GM11168 (cell line): ENCODE data around the gene NSD1.
"Not testable (repeated sequence)": the region's sequence is repeated elsewhere in the genome, so short reads cannot be mapped to it uniquely, and the experiment has no call there.

Experiments used
- in situ Hi-C: fragments of 300-500 bp; cut with MboI; formaldehyde crosslinking; loops from one replicate; pipeline ENCODE4 v1.12.0; 2022; ENCODE audit warnings: low sequenced_read_pairs; ENCODE audit not compliant: unreplicated experiment

Gene NSD1

DNA sequence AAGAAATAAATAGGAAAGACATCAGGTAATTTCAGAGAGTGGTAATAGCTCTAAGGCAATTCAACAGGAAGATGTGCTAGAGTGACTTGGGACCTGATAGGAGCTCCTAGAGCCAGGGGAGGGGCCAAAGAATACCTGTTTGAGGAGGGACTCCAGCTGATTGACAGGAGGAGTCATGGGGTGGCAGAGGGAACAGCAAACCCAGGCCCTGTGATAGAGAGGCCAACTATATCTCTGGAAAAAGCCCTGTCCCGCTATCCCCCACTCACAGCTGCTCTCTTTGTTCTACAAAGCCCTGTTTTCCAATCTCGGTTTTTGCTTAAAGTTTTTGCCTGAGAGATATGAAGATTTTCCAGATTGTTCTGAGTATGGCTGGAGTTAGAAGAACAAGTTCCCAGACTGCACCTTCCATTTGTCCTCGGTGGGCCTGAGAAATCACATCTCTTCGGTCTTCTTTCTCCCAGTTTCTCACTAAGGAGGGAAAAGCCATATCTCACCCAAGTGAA, 9.0 kb upstream of the NSD1 start:
- in situ Hi-C loops: no loop called here

DNA sequence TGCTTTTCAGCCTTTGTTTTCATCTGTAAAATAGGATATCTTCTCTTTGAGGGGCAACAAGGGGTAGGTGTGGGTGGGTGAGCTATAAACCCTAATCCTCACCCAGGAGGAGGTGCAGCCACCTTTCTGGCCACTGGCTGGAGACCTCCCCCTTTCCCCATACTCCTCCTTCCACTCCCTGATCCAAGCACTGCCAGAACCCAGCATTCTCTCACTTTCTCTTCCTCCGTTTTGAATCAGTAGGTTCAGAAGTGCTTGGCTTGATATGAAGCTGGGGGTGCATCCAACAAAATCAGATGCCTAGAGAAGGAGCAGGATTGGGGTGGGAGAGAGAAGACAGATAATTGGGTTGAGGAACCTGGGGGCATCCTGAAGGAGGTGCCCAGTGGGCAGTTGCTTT, 6.8 kb upstream of the NSD1 start:
- in situ Hi-C loops: no loop called here

DNA sequence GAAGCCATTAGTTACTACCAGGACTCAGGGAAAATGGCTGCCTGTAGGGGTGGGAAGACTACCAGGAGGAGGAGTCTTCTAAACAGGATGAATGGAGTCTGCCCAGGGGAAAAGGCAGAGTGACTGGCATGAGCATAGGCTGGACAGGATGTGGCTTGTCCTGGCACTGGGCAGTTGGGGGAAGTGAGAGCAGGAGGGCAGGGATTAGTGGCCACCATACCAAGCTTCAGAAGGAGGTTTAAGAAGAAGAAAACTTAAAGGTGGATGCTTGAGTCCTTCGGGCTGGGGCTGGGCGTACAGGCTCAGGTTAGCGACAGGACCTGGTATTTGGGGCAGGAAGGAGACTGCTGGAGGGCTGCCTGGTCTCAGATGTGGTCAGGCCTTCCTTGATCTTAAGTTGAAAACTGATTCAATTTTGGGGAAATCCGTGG, 5.0 kb upstream of the NSD1 start:
- in situ Hi-C loops: no loop called here

DNA sequence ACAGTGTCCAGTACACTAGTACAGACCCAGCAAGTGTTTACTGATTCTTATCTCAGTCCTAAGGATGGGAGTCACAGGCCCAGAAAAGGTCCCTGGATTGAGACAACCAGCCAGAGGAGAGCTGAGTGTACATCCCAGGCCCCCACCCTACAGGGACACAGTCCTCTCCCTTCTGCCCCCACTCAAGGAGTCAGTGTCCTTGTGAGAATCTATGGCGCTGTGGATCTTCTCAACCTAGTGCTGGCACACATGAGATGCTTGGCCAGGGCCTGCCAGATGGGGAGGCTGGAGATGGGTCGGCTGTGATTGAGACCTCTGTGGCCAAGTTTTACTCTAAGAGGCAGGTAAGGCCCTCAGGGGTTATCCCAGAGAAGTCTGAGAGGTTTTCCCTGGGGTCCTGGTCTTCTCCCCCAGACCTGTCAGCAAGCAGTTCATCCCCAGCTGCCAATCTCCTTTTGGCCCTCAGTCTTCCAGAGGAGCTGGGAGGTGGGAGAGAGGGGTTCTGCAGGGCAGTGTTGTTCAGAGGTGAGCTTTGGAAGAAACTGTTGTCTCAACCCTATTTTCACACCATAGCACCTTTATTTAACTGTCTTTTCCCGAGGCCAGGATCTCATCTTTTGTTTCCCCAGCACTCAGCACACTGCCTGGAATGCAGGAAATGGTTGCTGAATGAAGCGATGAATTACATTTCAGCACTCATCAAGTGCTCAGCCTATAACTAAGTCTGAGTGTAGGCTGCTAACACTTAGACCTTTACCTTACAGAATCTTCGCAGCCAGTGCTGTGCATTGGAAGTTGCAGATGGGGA, 3.2 kb upstream of the NSD1 start:
- in situ Hi-C loops: no loop called here

DNA sequence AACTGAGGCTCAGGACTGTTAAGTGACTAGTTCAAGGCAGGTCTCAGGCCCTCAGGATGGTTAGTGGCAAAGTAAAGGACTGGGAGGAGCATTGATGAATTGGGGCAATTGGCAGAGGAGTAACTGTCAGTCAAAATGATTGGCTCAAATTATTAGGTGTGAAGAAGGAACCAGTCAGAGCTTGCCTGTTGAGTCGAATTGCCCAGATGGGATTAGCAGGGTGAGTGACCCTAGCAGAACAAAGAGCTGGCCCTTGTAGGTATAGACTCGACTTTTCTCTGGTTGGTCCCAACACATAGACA, 2.6 kb upstream of the NSD1 start:
- in situ Hi-C loops: no loop called here

DNA sequence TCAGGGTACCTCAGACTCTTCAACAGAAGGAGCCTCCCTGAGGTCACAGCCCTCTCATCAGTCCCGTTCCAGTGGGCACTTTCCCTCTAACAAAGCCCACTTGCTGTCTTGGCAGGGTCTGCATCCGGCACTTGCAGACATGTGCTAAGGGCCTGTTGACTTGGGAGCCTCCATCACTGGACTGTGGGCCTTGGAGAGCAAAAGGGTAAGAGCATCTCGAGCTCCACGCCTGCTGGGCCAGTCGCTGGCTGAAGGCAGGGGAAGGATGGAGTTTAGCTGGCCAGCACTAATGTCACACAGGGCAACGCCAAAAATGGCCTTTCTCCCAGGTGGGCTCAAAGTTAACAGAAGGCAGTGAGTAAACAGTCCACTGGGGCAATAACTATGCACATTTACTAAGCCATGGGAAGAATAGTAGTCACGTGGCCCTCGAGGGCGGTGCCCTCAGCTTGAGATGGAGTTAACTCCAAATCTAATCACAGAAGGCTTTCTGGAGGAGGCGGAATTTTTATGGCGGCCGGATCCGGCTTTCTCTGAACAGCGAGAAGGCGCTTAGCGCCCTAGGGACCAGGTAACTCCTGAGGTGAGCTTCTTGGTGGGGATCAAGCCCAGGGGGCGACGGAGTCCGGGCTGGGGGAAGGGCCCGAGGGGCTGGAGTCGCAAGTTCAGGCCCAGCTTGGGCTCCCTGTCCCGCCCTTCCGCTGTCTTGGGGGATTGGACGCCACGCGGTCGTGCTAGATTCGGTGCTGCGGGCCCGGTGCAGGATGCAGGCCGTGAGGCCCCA, 2.0 kb upstream of the NSD1 start:
- in situ Hi-C loops: no loop called here

DNA sequence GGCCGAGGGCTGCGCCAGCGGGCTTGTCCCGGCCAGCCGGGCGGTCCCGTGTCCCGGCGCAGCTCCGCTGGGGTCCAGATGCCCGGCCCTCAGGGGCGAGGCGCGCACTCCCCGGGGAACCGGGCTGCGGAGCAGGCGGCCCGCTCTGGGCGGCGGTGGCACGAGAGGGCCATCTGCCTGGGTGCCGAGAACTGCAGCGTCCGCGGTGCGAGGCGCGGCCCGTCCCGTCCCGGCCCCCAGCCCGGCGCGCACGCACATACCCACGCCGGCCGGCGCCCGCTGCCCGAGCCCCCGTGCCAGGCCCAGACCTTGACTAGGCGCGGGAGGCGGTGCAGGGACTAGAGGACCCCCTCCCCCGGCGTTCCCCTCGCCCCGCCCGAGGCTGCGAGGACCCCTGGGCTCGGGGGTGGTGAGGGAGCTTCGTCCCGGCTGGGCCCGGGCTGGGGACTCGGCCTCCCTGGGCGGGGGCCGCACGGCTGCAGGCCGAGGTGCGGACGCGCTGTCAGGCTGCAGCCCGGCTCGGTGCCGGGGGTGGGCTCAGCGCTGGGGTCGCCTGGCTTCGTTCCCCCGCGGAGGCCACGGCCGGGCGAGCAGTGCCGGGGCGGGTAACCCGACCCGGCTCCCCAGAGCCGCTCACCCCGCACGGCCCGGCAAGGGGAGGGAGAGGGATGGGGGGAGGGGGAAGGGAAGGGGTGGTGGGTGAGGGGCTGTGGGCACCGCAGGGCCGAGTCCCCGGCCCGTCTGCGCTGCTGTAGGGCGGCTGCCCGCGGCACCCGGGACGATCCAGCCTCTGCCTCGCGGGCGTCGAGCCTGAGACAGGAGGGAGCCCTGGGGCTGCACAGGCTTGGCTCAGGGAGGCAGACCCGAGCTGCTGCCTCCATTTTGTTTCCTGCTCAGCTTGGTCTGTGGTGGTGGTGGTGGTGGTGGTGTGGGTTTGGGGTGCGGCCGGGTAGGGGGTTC, 1.2 kb upstream of the NSD1 start:
- in situ Hi-C loops: no loop called here

DNA sequence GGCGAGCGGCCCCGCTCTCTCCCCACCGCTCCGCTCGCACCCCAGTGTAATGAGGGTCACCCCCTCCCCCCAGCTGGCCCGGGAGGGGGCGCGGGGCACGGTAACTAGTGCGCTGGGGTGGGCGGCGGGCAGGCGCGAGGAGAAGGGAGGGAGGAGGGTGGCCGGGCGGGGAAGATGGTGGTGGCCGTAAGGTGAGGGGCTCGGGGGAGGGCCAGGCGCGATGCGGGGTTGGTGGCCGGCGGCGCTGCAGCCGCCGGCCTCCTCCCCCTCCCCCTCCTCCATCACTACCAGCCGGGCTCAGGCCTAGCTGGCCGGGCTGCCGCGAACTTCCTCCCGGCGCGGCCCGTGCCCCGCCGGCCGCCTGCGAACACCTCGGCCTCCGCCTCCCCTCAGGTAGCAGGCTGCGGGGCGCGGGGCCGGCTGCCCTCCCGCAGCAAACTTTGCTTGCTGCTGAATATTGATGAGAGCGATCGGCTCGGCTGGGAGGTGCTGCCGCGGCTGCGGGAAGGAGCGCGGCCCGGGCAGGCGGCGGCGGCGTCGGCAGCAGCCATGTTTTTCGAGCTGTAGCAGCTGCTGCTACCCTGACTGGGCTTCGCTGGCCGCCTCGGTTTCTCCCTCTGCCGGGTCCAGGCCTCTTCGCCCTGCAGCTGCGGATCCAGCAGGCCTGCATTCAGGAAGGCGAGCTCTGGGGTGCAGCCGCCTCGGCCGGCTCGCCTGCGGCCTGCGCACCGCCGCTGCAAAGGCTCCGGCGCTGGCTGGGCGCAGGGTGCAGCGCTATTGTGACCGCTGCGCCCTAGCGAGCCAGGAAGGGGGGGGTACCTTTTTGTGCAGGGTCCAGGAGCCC, 502 bp downstream of the NSD1 start:
- in situ Hi-C loops: no loop called here

DNA sequence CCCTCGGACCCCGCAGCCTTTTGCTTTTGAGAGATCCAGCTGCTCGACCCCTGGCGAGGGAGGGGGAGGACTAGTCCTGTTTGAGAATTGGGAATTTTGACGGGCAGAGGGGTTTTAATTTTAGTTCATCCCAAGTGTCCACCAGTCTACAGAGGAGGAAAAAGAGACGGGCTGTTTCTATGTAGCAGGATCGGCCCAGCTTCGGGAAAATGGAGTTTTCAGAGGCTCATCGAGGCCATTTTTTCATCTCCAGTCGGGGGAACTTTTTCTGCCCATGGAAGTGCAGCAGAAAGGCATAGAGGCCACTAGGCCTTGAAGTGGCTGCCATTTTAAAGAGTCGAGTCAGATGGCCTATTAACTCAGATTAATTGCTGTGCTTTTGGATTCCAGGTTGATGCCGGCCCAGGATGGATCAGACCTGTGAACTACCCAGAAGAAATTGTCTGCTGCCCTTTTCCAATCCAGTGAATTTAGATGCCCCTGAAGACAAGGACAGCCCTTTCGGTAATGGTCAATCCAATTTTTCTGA, 1.2 kb downstream of the NSD1 start:
- in situ Hi-C loops: no loop called here

DNA sequence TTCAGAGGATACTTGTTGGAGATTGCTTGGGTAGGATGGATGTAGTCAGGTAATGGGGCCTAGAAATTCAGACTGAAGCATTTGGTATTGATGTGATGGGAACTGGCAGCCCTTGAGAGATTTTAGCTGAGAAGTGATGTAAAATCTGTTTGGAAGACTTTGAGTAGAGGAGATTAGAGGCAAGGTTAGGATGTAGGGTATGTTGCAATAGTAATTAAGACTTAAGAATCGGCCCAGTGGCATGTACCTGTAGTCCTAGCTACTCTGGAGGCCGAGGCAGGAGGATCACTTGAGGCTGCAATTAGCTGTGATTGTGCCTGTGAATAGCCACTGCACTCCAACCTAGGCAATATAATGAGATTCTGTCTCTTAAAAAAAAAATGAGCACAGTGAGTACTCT, 6.7 kb downstream of the NSD1 start:
- in situ Hi-C loops: no loop called here

DNA sequence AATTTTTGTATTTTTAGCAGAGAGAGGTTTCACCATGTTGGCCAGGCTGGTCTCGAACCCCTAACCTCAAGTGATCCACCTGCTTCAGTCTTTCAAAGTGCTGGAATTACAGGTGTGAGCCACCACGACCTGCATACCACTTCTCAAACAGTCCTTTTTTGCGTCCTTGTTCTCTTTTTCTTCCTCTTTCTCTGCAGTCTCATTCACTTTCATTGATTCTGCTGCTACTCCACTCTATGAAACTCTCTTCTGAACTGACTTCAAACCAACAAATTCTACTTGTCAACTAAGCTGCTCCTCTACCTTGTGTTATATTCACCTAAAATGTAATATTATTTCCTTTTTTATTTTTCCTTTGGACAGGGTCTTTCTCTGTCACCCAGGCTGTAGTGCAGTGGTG, 7.9 kb downstream of the NSD1 start:
- in situ Hi-C loops: no loop called here

DNA sequence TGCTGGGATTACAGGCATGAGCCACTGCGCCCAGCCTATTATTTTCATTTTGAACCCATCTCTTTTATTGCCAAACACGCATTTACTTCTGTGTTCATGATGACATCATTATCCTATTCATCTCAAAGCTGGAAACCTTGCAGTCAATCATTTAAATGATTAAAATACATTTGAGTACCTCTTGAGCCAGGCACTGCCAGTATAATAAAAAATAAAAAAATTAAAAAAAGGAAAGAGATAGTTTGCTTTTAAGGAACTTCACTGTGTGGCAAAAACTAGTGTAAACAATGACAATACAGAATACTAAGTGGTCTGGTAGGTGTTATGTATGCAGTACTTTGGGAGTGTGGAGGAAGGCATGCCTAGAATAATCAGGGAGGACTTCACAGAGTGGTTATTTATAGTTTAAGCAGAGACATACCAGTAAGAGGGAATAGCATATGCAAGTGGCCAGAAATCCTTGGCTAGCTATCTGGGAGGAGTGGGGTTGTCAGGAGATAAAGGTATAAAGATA, 8.6 kb downstream of the NSD1 start:
- in situ Hi-C loops: no loop called here

DNA sequence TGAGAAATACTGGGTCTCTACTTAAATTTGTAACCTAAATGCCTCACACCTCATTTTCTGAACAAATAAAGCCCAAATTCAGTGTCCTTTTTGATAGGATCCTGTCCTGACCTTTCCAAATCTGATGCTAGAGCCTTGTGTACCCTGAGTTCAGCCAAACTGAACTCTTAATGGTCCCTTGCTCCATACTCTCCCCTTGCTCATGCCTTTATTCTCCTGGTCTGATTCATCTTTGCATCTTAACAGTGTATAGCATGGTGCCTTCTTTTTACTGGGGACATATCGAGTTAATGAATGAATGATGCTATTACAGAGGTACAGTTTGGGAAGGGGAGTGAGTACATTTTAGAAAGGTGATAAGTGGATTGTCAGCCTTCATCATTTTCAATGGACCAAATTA, 9.2 kb downstream of the NSD1 start:
- in situ Hi-C loops: no loop called here

DNA sequence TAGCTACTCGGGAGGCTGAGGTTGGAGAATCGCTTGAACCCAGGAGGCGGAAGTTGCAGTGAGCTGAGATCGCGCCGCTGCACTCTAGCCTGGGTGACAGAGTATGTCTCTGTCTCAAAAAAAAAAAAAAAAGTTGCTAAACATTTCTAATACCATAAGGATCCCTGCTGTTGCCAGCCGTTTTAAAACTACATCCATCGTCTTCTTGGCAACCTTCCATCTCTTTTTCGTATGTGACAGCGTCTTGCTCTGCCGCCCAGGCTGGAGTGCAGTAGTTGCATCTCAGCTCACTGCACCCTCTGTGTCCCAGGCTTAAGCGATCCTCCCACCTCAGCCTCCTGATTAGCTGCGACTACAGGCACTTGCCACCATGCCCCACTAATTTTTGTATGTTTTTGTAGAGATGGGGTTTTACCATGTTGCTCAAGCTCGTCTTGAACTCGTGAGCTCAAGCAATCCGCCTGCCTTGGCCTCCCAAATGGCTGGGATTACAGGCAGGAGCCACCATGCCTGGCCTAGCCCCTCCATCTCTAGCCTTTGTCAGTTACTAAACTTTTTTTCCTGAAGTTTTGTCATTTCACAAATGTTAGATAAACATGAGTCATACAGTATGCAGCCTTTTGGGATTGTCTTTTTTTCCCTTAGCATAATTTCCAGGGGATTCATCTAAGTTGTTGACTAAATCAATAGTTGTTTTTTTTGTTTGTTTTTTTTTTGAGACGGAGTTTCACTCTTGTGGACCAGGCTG, 13.5 kb downstream of the NSD1 start:
- in situ Hi-C loops: no loop called here

DNA sequence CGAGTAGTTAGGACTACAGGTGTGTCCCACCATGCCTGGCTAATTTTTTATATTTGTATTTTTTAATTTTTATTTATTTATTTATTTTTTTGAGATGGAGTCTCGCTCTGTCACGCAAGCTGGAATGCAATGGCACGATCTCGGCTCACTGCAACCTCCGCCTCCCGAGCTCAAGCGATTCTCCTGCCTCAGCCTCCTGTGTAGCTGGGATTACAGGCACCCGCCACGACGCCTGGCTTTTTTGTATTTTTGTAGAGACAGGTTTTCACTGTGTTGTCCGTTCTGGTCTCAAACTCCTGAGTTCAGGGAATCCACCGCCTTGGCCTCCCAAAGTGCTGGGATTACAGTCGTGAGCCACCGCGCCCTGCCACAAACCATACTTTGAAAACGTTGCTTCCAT, 16.5 kb downstream of the NSD1 start:
- in situ Hi-C loops: not testable (repeated sequence)

DNA sequence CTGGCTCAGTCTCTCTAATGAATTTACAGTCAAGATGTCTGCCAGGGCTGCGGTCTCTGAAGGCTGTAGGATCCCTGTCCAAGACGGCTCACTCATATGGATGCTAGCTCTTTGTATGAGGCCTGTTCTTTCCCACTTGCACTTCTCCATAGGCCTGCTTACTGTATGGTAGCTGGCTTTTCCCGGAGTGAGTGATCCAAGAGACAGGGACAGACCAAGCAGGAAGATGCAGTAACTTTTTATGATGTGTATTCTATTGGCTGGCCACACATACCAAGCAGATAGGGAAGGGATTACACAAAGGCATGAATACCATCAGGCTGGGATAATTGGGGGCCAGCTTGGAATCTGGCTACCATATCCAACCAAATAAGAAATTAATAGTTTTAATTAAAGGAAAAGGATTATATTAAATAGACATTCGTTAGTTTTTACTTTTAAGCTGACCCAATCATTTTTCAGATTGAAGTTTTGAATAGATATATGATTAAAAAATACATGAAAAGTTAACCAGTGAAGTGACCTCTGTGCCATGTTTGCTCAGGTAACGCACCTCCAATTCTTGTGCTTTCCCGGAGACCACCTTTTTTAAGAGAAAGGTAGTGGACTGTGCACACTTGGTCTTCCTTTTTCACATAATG, 20.6 kb downstream of the NSD1 start:
- in situ Hi-C loops: no loop called here

DNA sequence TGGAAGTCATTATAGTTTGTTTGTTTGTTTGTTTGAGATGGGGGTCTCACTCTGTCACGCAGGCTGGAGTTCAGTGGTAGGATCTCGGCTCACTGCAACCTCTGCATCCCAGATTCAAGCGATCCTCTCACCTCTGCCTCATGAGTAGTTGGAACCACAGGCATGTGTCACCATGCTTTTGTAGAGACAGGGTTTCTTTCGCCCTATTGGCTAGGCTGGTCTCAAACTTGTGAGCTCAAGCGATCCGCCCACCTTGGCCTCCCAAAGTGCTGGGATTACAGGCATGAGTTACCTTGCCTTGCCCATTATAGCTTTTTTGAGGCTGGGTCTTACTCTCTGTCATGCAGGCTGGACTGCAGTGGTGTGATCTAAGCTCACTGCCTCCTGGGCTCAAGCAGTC, 28.8 kb downstream of the NSD1 start:
- in situ Hi-C loops: no loop called here

DNA sequence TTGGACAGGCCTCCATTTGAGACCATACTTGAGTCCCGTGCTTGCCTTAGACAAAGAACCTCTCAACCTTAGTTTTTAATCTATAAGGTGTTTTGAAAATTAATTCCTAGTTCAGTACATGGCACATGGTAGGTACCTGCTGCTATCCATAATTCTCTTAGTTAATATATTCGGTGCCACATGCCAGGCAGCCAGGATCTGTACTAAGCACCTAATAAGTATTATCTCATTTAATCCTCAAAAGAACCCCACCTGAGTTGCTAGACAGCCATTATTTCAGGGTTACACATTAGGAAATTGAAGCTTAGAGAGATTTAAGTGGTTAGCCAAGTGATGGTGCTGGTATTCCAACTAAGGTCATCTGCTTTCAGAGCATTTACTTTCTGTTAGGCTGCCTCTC, 29.9 kb downstream of the NSD1 start:
- in situ Hi-C loops: no loop called here
